GM12801 (cell line): ENCODE data around the gene SLC4A3.

Source experiments
- CTCF ChIP-seq: IDR thresholded peaks from one replicate; pipeline ENCODE4 v1.5.1; 2011; ENCODE audit warnings: control low read depth; ENCODE audit not compliant: insufficient read length; ENCODE audit errors: extremely low read depth

SLC4A3 gene

GRCh38 chr2:219671279-219671678 is 43.8 kb downstream of the SLC4A3 start:
- no peak for TF ChIP-seq CTCF

DNA sequence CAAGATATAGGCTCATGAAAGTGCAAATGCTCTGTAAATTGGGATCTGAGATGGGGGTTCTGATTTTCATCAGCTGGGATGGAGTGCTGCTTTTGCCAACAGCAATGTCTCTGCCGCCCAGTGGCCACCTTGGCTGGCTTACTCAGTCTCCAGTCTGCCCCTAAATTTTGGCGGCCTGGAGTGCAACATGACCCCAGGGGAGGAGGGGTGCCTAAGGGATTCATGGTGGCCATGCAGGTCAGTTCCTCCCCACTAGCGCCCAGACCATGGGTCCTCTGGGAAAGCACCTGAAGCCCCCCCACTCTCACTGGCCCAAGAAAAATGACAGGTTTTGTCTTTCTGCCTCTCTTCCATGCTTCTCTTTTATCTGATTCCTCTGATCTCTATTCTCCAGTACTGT is 45.0 kb downstream of the SLC4A3 start:
- no peak for TF ChIP-seq CTCF

GRCh38 chr2:219675221-219675620 is 47.8 kb downstream of the SLC4A3 start:
- TF ChIP-seq CTCF = no peak

DNA sequence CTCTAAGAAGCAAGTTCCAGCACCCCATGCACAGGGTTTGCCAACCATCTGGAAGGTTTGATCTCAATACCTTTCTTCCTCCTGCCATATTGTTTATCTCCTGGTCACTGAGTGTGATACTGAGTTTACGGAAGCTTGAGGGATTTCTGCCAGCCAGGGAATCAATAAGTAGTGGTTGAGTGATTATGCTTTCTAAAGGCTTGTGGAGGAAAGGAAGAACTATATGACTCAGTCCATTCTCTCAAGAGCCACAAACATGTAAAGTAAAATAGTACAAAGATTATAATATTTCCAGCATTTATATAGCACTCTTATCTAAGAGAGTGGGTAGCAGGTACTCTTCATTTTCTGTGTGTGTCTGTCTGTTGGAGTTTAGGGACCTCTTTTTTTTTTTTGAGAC is 49.2 kb downstream of the SLC4A3 start:
- no peak for TF ChIP-seq CTCF

GRCh38 chr2:219679041-219679440 is 51.6 kb downstream of the SLC4A3 start:
- TF ChIP-seq CTCF = no peak

DNA sequence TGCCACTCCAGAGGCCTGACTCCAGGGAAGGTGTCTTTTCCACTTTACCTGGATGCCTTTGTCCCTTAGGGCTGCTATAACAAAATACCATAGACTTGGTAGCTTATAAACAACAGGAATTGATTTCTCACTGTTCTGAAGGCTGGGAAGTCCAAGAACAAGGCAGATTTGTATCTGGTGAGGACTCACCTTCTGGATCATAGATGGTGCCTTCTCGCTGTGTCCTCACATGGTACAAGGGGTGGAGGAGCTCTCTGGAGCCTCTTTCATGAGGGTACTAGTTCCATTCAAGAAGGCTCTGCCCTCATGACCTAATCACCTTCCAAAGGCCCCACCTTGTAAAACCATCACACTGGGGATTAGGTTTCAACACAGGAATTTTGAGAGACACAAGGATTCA is 52.1 kb downstream of the SLC4A3 start:
- no peak for TF ChIP-seq CTCF

GRCh38 chr2:219680958-219681693 is 53.7 kb downstream of the SLC4A3 start:
- TF ChIP-seq CTCF = no peak
